RCC 7860 (cell line): ENCODE data around the gene PSD4.

ENCODE experiments used
- DNase-seq: peaks from one replicate; pipeline ENCODE4 v3.0.0-alpha.2; 2015; ENCODE audit warnings: low spot score
- FAIRE-seq: peaks from 2 replicates; lab custom pipeline; 2012; peaks lifted over from hg19 to GRCh38; lab: Jason Lieb, UNC

The PSD4 gene

DNA sequence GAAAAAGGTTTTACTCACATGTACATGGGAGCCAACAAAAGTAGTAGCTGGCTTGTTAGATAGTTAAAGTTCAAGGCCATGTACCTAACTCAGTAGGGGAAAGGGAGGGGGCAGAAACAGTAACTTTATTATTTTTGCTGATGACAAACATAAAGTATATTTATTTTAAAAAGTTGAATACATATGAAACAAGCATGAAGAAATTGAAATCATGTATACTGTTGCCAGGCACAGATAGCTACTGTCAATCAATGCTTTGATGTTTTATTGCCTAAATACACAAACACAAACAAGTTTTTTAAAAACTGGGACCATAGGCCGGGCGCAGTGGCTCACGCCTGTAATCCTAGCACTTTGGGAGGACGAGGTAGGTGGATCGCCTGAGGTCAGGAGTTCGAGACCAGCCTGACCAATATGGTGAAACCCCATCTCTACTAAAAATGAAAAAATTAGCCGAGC is 7.6 kb upstream of the PSD4 start:
- no peak for FAIRE-seq
- no peak for DNase-seq

DNA sequence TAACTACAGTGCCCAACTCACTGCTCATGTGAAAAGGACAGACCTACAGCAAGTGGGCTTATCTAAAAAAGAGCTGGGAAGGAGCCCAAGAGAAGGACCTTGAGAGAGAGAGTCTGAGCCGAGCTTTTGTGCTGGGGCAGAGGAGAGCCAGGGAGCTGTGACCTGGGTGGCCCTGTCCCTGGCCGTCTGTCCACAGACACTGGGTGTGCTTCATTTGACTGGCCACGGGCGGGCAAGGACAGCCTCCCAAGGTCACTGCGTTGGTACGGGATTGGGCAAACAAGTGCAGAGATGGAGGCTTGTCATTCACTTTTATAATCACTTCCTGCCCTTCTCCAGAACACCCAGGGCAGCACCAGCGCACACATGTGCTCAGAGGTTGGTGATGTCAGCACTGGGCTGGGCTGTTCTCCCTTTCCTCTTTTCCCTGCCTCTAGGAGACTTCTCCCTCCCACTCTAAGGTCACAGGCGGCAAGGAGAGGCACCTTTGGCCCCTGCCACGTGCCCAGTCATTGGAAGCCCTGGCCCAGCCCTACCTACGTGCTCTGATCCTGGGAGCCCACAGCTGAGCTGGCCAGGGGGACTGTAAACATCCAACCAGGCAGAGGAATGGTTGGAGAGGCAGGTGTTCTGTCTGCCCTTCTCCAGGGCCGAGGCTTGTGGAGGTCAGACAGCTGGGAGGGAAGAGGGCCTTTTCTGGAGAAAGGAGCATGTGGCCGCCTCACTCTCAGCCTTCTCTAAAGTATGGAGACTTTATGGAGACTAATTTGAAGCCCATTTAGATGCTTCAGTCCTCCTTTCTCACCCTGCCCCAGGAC is 6.4 kb upstream of the PSD4 start:
- no peak for DNase-seq
- FAIRE-seq, result no peak

DNA sequence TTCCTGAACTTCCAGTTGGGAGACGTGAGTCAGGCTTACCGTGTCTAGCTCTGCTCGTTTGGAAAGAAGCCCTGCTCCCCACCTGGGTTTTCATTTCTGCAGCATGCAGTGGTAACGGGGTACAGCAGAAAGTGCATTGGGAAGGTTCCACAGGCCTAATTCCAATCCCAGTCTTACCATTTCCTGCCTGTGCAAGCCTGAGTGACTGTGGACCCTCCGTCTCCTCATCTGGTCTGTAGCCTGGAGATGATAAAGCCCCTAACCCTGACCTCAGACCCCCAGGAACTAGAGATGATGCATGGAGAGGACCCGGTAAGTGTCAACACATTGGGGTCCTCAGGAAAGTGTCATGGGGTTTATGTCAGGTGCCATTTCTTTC is 5.8 kb upstream of the PSD4 start:
- DNase-seq, result no peak
- no peak for FAIRE-seq

DNA sequence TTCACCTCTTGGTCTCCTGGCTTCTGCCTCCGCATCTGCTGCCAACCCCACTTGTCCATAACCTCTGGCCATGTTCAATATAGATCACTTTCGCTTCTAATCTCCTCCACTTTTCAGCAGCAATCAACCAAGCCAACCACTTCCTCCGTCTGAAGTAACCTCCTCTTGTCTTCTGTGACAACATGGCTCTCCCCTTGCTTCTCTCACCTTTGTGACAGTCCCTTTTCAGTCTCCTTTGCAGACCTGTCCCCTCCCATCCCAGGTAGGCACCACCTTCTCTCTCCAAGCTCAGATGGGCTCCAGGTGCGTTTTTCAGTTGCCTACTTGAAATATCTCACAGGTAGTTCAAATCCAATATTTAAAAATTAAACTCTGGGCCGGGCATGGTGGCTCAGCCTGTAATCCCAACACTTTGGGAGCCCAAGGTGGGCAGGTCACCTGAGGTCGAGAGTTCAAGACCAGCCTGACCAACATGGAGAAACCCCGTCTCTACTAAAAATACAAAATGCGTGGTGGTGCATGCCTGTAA is 4.7 kb upstream of the PSD4 start:
- DNase-seq (no peak), FAIRE-seq (no peak)

DNA sequence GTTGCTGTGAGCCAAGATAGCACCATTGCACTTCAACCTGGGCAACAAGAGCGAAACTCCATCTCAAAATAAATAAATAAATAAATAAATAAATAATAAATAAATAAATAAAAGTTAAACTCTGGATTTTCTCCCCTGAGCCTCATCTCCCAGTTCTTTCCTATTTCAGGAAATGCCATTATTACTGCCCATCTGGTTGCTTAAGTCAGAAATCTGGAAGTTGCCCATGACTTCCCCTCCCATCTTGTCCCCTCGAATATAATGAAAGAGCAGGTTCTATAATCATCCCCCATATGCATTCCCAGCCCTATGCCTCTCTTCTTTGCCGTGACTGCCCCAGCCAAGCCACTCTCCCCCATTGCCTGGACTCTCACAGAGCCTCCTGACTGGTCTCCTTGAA is 4.2 kb upstream of the PSD4 start:
- DNase-seq (no peak), FAIRE-seq (no peak)

DNA sequence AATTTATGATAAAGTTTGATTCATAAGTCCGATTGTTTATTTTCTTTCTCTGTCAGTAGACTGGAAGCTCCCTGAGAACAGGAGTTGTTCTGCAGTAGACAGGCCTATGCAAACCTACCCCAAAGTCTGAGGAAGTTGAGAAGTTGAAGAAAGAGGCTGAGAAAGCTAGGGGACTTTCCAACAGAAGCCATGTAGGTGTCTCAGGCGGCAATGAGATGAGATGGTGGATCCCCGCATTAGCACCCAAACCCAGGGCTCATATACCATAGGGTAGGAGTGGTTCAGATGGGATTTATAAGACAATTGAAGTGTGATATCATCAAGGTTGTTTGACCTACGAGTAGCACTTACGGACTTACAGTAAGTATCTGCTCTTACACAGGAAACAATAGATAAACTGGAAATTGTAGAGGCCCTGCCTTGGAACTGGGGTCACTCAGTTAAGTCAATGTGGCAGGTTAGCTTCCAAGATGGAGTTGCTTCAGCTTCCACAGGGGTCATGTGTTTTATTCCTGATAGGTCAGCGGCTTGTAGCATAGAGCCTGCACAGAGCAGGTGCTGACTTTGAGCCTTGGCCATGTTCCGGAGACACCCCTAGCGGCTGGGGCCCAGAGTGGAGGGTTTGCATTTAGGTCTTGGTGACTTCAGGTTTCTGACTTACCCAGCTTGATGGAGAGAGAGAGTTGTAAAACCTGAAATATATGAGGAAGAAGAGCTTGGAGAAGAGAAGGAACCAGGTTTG is 2.3 kb upstream of the PSD4 start:
- FAIRE-seq (no peak), DNase-seq (no peak)

DNA sequence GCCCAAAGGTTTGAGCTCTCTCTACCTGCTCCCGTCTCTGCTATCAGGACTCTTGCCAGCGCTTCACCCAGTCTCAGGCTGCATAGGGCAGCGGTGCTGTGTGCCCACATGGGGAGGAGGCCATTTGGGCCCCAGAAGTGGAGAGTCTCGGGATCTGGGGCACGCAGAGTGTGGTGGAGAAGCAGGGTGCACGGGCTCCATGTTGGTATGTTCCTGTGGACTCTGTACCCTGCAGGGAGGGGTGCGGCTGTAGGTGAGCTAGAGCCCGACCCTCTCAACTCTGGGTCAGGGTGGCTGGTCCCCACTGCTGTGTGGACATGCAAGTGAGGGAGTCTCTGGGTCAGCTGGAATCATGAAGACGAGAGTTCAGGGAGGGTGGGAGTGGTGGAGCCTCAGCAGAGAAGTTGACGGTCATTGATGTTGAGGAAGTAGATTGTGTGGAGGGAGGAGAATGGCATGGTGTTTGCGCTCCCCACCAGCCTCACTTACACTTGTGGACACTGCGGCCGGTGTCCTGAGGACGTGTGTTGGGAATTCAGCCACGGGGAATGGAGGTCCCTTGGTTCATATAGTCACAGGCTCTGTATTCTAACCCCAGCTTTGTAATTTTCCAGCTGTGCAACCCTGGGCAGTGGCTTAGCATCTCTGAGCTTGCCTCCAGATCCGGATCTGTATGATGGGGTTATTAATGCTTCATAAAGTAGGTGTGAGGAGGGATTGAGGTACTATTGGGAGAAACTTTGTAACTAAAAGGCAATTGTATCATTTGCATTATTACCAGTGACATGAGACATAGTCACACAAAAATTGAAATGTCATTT is 840 bp upstream of the PSD4 start:
- DNase-seq, result no peak
- FAIRE-seq, result no peak

DNA sequence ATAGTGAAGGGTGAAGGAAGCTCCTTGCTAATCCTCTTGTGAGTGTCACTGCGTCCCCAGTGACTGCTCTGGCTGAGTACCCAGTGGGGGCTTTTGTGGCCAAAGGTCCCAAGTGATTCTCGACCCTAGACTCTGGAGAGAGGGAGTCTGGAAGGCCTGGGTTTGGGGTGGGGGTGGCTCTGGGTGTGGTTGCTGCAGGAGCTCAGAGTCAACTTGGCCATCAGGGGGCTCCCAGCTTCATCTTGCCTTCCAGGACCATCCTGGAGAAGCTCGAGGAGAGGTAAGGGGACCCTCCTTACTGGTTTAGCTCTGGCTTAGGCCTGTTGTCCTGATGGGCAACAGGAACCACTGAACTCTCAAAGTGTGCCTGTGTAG is 592 bp downstream of the PSD4 start:
- DNase-seq, result no peak
- no peak for FAIRE-seq

DNA sequence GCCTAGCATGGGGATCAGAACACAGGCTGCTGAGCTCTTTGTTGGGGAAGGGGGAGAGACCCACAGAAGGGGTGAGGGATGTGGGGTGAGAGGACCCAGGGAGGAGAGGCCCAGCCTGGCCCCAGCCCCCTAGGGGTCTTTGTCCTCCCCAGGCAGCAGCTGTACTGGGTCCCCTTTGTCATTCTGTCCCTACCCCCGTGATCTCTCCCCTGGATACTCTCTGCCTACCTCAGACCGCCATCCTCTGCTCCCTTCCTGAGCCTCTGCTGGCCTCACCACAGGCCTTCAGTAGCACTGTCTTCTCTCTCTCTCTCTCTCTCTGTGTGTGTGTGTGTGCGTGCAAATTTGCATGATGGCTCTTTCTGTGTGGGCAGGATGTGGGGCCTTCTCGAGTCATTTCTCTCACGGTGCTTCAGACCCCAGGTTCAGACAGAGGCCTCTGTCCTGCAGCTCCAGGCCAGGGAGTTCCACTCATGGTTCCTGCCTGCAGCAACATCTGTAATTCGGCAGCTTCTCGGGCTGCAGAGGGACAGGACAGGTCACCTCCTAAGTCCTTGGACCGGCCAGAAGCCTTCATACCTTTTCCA is 1.4 kb downstream of the PSD4 start:
- DNase-seq, result no peak
- FAIRE-seq, result no peak

DNA sequence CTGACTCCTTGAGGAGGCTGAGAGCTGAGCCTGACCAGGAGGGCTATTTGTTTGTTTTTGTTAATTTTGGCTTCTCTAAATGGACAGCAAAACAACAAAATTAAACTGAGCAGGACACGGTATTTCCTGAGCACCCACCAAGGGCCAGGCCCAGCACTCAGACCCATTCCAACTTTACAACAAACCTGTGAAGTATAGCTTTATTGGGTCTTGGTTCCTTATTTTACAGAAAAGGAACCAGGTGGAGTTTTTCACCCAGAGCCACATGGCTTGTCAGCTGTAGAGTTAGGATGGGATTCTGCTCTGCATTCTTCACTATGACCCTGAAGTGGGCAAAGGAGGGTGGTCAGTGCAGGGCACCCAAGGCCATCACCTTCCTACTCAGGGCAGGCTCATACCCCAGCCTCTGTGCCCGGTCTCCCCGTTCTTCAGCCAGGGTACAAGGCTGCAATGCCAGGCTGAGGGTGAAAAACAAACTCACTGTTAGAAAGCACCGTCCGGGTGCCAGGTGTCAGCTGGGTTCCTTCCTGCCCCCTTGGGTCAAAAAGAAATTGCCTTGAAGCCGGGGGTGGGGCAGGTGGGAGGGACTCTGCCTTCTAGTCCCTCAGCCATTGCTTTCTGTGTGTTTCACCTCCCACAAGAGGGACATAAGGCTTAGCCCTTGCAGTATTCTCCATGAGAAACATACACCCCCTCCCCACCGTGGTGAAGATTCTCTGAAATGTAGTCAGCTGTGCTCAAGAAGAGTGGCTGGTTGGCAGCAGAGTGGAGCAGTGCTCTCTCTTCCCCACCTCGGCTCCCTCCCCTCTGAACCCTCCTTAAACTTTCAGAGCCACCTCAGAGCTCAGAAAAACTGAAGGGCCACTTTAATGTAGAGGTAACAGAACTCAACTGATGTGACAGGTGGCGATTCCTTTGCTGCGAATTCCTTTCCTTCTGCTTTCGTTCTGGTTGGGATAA is 2.2 kb downstream of the PSD4 start:
- DNase-seq, result no peak

DNA sequence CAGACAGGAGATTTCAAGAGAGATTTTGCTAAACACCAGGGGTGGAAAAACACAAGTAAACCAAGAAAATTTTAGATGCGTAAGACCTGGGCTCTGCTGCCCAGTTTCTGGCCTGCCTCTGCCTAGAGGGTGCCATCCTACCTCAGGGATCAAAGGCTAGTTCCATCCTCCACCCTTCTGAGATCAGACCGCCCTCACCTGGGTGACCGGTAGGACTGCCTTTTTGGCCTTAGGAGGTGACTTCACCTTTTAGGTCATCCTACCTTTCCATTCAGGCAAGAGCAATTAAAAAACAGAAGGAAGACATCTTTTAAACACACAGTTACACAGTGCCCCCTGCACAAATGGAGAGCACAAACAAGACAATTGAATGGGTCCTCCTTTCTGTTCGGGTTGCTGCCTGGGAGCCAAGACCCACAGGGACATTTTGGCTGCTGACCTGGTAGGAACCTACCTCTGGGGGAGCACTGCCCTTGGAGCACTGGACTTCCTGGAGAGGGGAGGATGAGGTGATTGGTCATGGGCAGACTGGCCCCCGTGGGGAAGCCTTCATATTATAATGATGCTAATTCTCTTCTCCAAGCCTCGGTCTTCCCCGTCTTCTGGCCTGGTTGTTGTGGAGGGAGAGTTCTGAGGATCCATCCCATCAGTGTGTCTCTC is 3.1 kb downstream of the PSD4 start:
- FAIRE-seq (no peak), DNase-seq (no peak)

More for the DNA sequence above, 2.2 kb downstream of the PSD4 start:
- no peak for FAIRE-seq

DNA sequence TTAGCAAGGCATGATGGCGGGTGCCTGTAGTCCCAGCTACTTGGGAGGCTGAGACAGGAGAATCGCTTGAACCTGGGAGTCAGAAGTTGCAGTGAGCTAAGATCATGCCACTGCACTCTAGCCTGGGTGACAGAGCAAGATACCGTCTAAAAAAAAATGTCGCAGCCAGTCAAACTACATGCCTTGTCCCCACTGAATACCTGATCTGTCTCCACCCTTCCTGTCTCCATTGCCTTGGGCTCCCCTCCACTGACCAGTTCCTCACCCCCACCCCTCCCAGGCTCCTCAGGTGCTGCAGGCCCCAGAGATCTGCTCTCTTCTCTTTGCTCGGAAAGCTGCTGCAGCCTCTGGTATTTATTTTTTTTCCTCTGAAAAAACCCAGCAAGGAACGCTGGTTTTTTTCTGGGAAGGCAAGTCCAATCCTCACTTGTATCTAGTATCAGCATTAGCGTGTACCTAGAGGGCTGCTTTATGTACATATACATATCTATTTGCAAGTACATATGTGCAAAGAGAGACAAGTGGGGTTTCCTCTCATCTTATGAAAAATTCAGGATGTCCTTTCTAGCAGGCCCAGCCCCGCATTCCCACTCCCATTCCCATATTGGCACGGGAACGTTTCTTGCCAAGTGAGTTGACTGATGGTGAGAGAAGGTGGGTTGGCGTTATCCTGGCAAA is 4.4 kb downstream of the PSD4 start:
- no peak for DNase-seq
- FAIRE-seq, result no peak

DNA sequence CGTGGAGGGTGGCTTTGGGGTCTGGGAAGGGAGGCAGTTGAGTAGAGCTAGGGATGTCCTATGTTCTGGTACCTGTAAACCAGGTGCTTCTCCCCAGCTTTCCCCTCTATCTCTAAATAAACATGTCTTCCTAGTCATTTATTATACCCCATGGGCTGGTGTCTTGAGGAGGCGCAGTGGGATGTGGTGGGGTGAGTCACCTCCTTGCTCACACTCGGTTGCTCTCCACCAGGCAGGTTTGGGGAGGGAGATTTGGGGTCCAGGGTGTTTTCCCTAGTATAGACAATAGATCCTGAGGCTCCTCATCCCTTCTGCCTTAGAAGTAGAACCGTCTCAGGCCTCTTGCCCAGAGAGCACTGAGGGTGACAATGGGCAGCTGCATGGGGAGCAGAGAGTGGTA is 5.1 kb downstream of the PSD4 start:
- no peak for DNase-seq
- no peak for FAIRE-seq

DNA sequence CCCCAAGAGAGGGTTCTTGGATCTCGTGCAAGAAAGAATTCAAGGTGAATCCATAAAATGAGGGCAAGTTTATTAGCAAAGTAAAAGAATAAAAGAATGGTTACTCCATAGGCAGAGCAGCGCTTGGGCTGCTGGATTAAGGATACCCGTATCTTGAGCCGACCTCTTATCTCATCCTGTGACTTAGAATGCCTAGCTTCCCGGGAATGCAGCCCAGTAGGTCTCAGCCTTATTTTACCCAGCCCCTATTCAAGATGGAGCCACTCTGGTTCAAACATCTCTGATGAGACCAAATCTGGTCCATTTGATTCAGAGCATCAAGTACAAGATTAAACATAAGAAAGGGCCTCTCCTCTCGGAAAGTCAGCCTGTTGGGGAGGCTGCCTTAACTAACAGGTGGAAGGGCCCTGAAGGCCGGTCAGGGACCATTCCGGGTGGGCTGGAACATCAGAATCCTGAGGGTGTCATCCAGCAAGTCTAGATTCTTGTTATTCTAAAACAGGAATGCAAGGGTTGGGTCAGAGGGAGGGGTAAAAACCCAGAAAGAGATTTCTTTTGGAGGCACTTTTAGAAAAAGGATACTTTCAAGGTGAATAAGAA is 5.8 kb downstream of the PSD4 start:
- DNase-seq (no peak), FAIRE-seq (no peak)

DNA sequence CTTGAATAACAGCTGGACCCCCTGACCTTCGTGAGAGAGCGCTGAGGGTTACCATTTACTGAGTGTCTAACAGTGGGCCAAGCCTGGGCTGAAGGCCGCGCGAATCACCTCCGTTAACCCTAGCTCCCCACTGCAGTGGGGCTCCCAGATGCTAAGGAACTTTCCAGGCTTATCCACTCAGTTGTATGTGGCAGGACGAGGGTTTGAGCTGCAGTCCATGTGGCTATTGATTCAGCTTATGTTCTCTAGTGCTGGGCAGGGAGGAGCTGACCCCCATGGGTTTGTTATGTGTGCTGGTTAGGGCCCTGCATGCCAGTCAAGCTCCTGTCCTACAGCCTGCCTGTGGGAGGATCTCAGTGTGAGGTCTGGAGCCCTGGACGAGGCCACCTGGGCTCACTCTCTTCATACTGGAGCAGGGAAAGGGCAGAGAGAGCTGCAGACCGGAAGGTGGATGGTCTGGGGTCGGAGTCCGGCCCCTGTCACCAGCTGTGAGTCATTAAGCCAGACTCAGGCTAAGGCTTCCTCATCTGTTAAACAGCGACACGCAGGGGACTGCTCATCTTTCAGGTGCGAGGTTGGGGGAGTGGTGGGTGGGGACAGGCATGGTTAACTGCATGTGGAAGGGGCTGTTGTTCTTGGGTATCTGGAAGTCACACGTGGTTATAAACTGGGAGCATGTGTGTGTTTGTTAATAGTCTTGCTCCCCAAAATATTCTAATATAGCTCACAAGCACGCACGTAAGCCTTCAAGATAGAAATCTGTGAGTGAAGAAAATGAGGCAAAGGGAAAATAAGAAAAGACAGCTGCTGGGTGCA is 6.6 kb downstream of the PSD4 start:
- DNase-seq (no peak), FAIRE-seq (no peak)

DNA sequence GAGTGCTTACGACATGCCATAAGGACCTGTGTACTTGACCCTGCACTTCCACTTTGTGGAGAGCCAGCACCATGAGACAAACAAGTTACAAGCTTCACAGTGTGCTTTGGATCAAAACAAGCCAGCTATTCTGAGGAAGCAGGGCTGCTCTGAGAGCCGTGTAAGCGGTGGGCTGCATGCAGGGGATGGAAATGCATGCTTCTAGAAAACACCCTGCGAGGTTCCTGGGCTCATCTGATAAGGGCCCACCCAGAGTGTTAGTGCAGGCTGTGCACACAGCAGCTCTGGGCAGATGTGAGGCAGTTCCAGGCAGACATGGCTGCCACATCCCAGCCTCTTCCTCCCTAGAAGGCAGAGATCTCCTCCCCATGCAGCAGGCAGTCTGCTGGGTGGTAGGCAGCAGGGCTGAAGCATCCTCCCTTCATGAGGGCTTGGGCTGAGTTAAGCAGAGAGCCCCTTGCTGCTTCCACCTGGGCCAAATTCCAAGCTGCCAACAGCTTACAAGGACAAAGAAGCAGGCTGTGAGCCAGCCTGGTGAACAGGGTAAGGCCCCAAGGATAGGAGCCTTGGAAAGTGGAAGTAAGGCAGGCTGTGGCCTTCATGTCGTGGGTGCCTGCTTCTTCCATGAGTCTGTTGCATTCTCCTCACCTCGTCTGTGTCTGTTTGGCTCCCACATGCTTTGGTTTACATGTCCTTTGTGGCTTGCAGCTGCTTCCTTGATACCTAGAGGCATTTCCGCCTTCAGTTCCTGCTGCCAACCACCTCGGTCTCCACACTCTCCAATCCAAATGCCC is 7.7 kb downstream of the PSD4 start:
- no peak for DNase-seq
- FAIRE-seq, result no peak
